ENCODE results near the gene ARPC5. TPM values are rescaled to one million over a fixed set of nuclear protein-coding genes. Genes with fewer than 3 reads are reported as not detected.

ARPC5 gene
- total RNA-seq, 4 donors from 2014 or later: 70.5 to 158 (median 95.7) TPM

- TF ChIP-seq, protein P1, sequence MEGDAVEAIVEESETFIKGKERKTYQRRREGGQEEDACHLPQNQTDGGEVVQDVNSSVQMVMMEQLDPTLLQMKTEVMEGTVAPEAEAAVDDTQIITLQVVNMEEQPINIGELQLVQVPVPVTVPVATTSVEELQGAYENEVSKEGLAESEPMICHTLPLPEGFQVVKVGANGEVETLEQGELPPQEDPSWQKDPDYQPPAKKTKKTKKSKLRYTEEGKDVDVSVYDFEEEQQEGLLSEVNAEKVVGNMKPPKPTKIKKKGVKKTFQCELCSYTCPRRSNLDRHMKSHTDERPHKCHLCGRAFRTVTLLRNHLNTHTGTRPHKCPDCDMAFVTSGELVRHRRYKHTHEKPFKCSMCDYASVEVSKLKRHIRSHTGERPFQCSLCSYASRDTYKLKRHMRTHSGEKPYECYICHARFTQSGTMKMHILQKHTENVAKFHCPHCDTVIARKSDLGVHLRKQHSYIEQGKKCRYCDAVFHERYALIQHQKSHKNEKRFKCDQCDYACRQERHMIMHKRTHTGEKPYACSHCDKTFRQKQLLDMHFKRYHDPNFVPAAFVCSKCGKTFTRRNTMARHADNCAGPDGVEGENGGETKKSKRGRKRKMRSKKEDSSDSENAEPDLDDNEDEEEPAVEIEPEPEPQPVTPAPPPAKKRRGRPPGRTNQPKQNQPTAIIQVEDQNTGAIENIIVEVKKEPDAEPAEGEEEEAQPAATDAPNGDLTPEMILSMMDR (IDR thresholded peaks at IDR 0.05): no peak
- no peak for TF ChIP-seq POLR2A (IDR thresholded peaks at IDR 0.05)
- Histone ChIP-seq H3K27me3 (no peaks in the 10 kb centered on the region), H3K4me3 (replicated peaks in 1 of 3) (no peak overlapping the region), H3K27ac (no peak overlapping the region), H3K36me3 (no peaks in the 10 kb centered on the region), H3K4me1 (no peaks in the 10 kb centered on the region), H3K9me3 (no peaks in the 10 kb centered on the region)
- no peak for DNase-seq
- intact Hi-C loops (cut with DNase I): no loop called here
Measured at GRCh38 chr1:183588827-183589226, 46.8 kb downstream of the ARPC5 start.

DNA sequence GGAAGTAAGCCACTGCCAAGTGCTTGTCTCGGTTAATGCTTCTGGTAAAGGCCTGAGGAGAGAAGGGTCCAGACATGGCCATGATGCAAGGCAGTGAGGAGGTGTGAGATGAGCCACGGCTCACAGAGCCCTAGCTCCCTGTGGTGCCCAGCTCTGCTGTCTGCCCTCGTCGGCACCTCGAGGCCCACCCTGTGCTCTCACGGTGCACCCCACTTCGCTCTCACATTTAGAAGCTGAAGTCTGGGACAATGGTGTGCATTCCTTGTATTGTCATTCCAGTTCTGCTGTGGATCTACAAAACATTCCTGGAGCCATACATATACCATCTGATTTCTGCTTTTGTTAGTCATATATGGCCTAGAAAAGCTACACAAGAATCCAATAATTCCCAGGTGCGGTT is 48.7 kb downstream of the ARPC5 start:
- Histone ChIP-seq H3K9me3 (no peaks in the 10 kb centered on the region), H3K4me1 (no peaks in the 10 kb centered on the region), H3K27ac (no peak overlapping the region), H3K27me3 (no peaks in the 10 kb centered on the region), H3K4me3 (replicated peaks in 1 of 3) (no peak overlapping the region), H3K36me3 (no peaks in the 10 kb centered on the region)
- WGBS, 2 donors: 93 to 97% methylated on average over 8 of the region's 8 CpGs
- no peak for DNase-seq
- intact Hi-C loops (cut with DNase I): no loop called here
- TF ChIP-seq, protein P1 (IDR thresholded peaks at IDR 0.05): no peak
- TF ChIP-seq POLR2A (IDR thresholded peaks at IDR 0.05): no peak

- TF ChIP-seq POLR2A (IDR thresholded peaks at IDR 0.05): no peak
- TF ChIP-seq, protein P1 (IDR thresholded peaks at IDR 0.05): no peak
- H3K36me3 ChIP-seq: no peaks in the 10 kb centered on the region
- H3K27ac ChIP-seq: no peak overlapping the region
- no peaks in the 10 kb centered on the region for H3K4me1 ChIP-seq
- no peaks in the 10 kb centered on the region for H3K27me3 ChIP-seq
- H3K4me3 ChIP-seq (replicated peaks in 1 of 3): no peak overlapping the region
- DNase-seq: no peak
- intact Hi-C loops (cut with DNase I): no loop called here
- H3K9me3 ChIP-seq: no peaks in the 10 kb centered on the region
- 100% methylated on average over 1 of the region's 1 CpG; no CpG with 5 or more reads in 1 of the 2 donors for WGBS, 2 donors
Measured at GRCh38 chr1:183586455-183586854, 49.1 kb downstream of the ARPC5 start.

GRCh38 chr1:183585038-183585437 is 50.5 kb downstream of the ARPC5 start:
- no peak for TF ChIP-seq POLR2A (IDR thresholded peaks at IDR 0.05)
- TF ChIP-seq, protein P1 (IDR thresholded peaks at IDR 0.05): no peak
- no peaks in the 10 kb centered on the region for H3K36me3 ChIP-seq
- H3K4me1 ChIP-seq: no peaks in the 10 kb centered on the region
- no peaks in the 10 kb centered on the region for H3K27me3 ChIP-seq
- WGBS, 2 donors: 78 to 93% methylated on average over 6 of the region's 6 CpGs
- no peaks in the 10 kb centered on the region for H3K9me3 ChIP-seq
- intact Hi-C loops (cut with DNase I): no loop called here
- no peak for DNase-seq
- H3K27ac ChIP-seq: no peak overlapping the region
- no peak overlapping the region for H3K4me3 ChIP-seq (replicated peaks in 1 of 3)

DNA sequence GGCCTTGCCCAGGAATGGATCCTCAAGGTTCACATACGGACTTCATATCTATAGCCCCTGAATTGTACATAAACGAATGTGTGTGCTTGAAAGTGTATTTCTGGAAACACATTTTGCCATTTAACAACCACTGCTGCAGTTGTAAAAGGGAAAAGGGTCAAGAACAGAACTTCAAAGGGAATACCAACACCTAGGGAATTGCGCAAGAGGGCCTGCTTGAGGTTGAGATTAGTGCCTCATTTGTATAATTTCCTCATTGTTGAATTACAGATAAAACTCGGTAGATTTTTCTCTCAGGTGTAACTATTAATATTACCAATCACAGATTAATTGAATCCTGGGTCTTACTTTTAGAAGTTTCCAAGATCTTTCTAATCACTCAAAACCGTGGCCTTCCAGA is 51.4 kb downstream of the ARPC5 start:
- no peak for DNase-seq
- TF ChIP-seq POLR2A (IDR thresholded peaks at IDR 0.05): no peak
- TF ChIP-seq, protein P1 (IDR thresholded peaks at IDR 0.05): no peak
- Histone ChIP-seq H3K9me3 (no peaks in the 10 kb centered on the region), H3K4me3 (replicated peaks in 1 of 3) (no peak overlapping the region), H3K27me3 (no peaks in the 10 kb centered on the region), H3K36me3 (no peaks in the 10 kb centered on the region), H3K4me1 (no peaks in the 10 kb centered on the region), H3K27ac (no peak overlapping the region)
- WGBS, 2 donors: 69 to 72% methylated on average over 5 of the region's 5 CpGs
- intact Hi-C loops (cut with DNase I): no loop called here

Data from thyroid gland (tissue), 4 donors.